Activated T-helper 17 cell treated with anti-CD3 and anti-CD28 coated beads, Interleukin-2, amount 50 U/mL, for 72 hours (primary cell): ENCODE results near the gene SULT1B1. TPM values are rescaled to one million over a fixed set of nuclear protein-coding genes. Genes with fewer than 3 reads are reported as not detected.
"Not testable (repeated sequence)": the region's sequence is repeated elsewhere in the genome, so short reads cannot be mapped to it uniquely, and the experiment has no call there.

Experiments used
- ATAC-seq: fragments of 150-1000 bp; cut with Tn5 transposase; replicated peaks from 2 replicates; pipeline ENCODE4 v1.10.0; 2021; ENCODE audit warnings: mild to moderate bottlenecking, moderate library complexity
- H3K27ac Mint-ChIP-seq: one replicate; pipeline ENCODE4 v1.8.0; 2022; ENCODE audit warnings: mixed read lengths
- H3K27me3 Mint-ChIP-seq: one replicate; pipeline ENCODE4 v1.8.0; 2022; ENCODE audit warnings: mixed read lengths
- H3K36me3 Mint-ChIP-seq: one replicate; pipeline ENCODE4 v1.8.0; 2022; ENCODE audit warnings: low read depth, mild to moderate bottlenecking, mixed read lengths
- H3K4me1 Mint-ChIP-seq: one replicate; pipeline ENCODE4 v1.8.0; 2022; ENCODE audit warnings: mixed read lengths
- H3K4me3 Mint-ChIP-seq: one replicate; pipeline ENCODE4 v1.8.0; 2022; ENCODE audit warnings: mild to moderate bottlenecking, mixed read lengths
- H3K9me3 Mint-ChIP-seq: one replicate; pipeline ENCODE4 v1.8.0; 2022; ENCODE audit warnings: mixed read lengths
- total RNA-seq, 2 donors: library from RNA; stranded (reverse); gene quantifications; one replicate each; pipeline ENCODE4 v1.2.3, GENCODE V29; 2022

SULT1B1 gene
- total RNA-seq = under 1 TPM; 0.45 to 0.52 TPM

GRCh38 chr4:69760455-69760854 lies at the start of gene SULT1B1:
SULT1B1 (minus strand) TSS chr4:69760620; CDS start chr4:69755217, 5,403 bp downstream.
- no peaks in the 10 kb centered on the region for H3K27me3 Mint-ChIP-seq
- peak within 1 kb of the TSS; percentile 86 for H3K27ac Mint-ChIP-seq
- H3K4me3 Mint-ChIP-seq = peak within 1 kb of the TSS; percentile 61
- peaks cover 12% of the 10 kb centered on the region for H3K4me1 Mint-ChIP-seq
- H3K9me3 Mint-ChIP-seq = no peaks in the 10 kb centered on the region
- no peaks in the 10 kb centered on the region for H3K36me3 Mint-ChIP-seq
- ATAC-seq = peak; percentile 93

- H3K9me3 Mint-ChIP-seq = no peaks in the 10 kb centered on the region
- H3K27me3 Mint-ChIP-seq = no peaks in the 10 kb centered on the region
- H3K27ac Mint-ChIP-seq = no peak overlapping the region
- H3K36me3 Mint-ChIP-seq = no peaks in the 10 kb centered on the region
- H3K4me1 Mint-ChIP-seq = no peaks in the 10 kb centered on the region
- H3K4me3 Mint-ChIP-seq = no peak overlapping the region
- no peak for ATAC-seq
These were observed 40.2 kb upstream of the SULT1B1 start for GRCh38 chr4:69800599-69800998.

- Mint-ChIP-seq H3K4me1 (no peaks in the 10 kb centered on the region), H3K9me3 (no peaks in the 10 kb centered on the region), H3K4me3 (no peak overlapping the region), H3K36me3 (no peaks in the 10 kb centered on the region), H3K27me3 (no peaks in the 10 kb centered on the region), H3K27ac (no peak overlapping the region)
- ATAC-seq = no peak
These were observed 38.9 kb upstream of the SULT1B1 start for GRCh38 chr4:69799337-69799736.

GRCh38 chr4:69793732-69794131 lies 33.3 kb upstream of the SULT1B1 start:
- Mint-ChIP-seq H3K27ac (no peak overlapping the region), H3K4me3 (no peak overlapping the region)

GRCh38 chr4:69787879-69788278 lies 27.5 kb upstream of the SULT1B1 start:
- no peak overlapping the region for H3K4me3 Mint-ChIP-seq
- no peaks in the 10 kb centered on the region for H3K36me3 Mint-ChIP-seq
- ATAC-seq = no peak
- H3K9me3 Mint-ChIP-seq = no peaks in the 10 kb centered on the region
- no peaks in the 10 kb centered on the region for H3K27me3 Mint-ChIP-seq
- no peak overlapping the region for H3K27ac Mint-ChIP-seq
- H3K4me1 Mint-ChIP-seq = no peaks in the 10 kb centered on the region

More at GRCh38 chr4:69793732-69794131, 33.3 kb upstream of the SULT1B1 start:
- Mint-ChIP-seq H3K9me3 (no peaks in the 10 kb centered on the region), H3K4me1 (no peaks in the 10 kb centered on the region), H3K36me3 (no peaks in the 10 kb centered on the region), H3K27me3 (no peaks in the 10 kb centered on the region)
- ATAC-seq = no peak

- H3K4me1 Mint-ChIP-seq = no peaks in the 10 kb centered on the region
- no peak overlapping the region for H3K4me3 Mint-ChIP-seq
- no peaks in the 10 kb centered on the region for H3K27me3 Mint-ChIP-seq
- no peak overlapping the region for H3K27ac Mint-ChIP-seq
- ATAC-seq = no peak
- no peaks in the 10 kb centered on the region for H3K9me3 Mint-ChIP-seq
- H3K36me3 Mint-ChIP-seq = no peaks in the 10 kb centered on the region
These were observed 26.1 kb upstream of the SULT1B1 start for GRCh38 chr4:69786547-69786946.

- no peak for ATAC-seq
- H3K4me3 Mint-ChIP-seq = no peak overlapping the region
- no peak overlapping the region for H3K27ac Mint-ChIP-seq
- no peaks in the 10 kb centered on the region for H3K4me1 Mint-ChIP-seq
- no peaks in the 10 kb centered on the region for H3K27me3 Mint-ChIP-seq
- no peaks in the 10 kb centered on the region for H3K9me3 Mint-ChIP-seq
- no peaks in the 10 kb centered on the region for H3K36me3 Mint-ChIP-seq
These were observed 24.9 kb upstream of the SULT1B1 start for GRCh38 chr4:69785211-69785831.

- H3K4me3 Mint-ChIP-seq = no peak overlapping the region
- H3K27ac Mint-ChIP-seq = no peak overlapping the region
- H3K4me1 Mint-ChIP-seq = no peaks in the 10 kb centered on the region
- no peaks in the 10 kb centered on the region for H3K9me3 Mint-ChIP-seq
- no peaks in the 10 kb centered on the region for H3K27me3 Mint-ChIP-seq
- no peak for ATAC-seq
- no peaks in the 10 kb centered on the region for H3K36me3 Mint-ChIP-seq
These were observed 22.4 kb upstream of the SULT1B1 start for GRCh38 chr4:69782651-69783310.

GRCh38 chr4:69781458-69782418 lies 21.3 kb upstream of the SULT1B1 start:
- no peak for ATAC-seq
- Mint-ChIP-seq H3K27me3 (no peaks in the 10 kb centered on the region), H3K27ac (no peak overlapping the region), H3K4me3 (no peak overlapping the region), H3K4me1 (no peaks in the 10 kb centered on the region), H3K9me3 (no peaks in the 10 kb centered on the region), H3K36me3 (no peaks in the 10 kb centered on the region)

GRCh38 chr4:69780141-69780540 lies 19.7 kb upstream of the SULT1B1 start:
- Mint-ChIP-seq H3K27ac (no peak overlapping the region), H3K27me3 (no peaks in the 10 kb centered on the region), H3K4me3 (no peak overlapping the region), H3K4me1 (no peaks in the 10 kb centered on the region), H3K9me3 (no peaks in the 10 kb centered on the region), H3K36me3 (no peaks in the 10 kb centered on the region)
- ATAC-seq = no peak

GRCh38 chr4:69776696-69777095 lies 16.3 kb upstream of the SULT1B1 start:
- H3K36me3 Mint-ChIP-seq = no peaks in the 10 kb centered on the region
- H3K27ac Mint-ChIP-seq = no peak overlapping the region
- H3K4me3 Mint-ChIP-seq = no peak overlapping the region
- no peaks in the 10 kb centered on the region for H3K4me1 Mint-ChIP-seq
- H3K9me3 Mint-ChIP-seq = no peaks in the 10 kb centered on the region
- no peaks in the 10 kb centered on the region for H3K27me3 Mint-ChIP-seq
- no peak for ATAC-seq

GRCh38 chr4:69775321-69775867 lies 15.0 kb upstream of the SULT1B1 start:
- no peak for ATAC-seq
- Mint-ChIP-seq H3K36me3 (no peaks in the 10 kb centered on the region), H3K27ac (no peak overlapping the region), H3K4me1 (no peaks in the 10 kb centered on the region), H3K9me3 (no peaks in the 10 kb centered on the region), H3K4me3 (no peak overlapping the region), H3K27me3 (no peaks in the 10 kb centered on the region)

- H3K4me3 Mint-ChIP-seq = no peak overlapping the region
- no peaks in the 10 kb centered on the region for H3K27me3 Mint-ChIP-seq
- no peaks in the 10 kb centered on the region for H3K4me1 Mint-ChIP-seq
These were observed 13.1 kb upstream of the SULT1B1 start for GRCh38 chr4:69773484-69773883.

GRCh38 chr4:69768554-69768953 lies 8.1 kb upstream of the SULT1B1 start:
- H3K9me3 Mint-ChIP-seq, ATAC-seq, H3K4me3 Mint-ChIP-seq, H3K27ac Mint-ChIP-seq, H3K36me3 Mint-ChIP-seq, H3K4me1 Mint-ChIP-seq, H3K27me3 Mint-ChIP-seq: not testable (repeated sequence)

More at GRCh38 chr4:69773484-69773883, 13.1 kb upstream of the SULT1B1 start:
- H3K9me3 Mint-ChIP-seq = no peaks in the 10 kb centered on the region
- H3K27ac Mint-ChIP-seq = no peak overlapping the region
- no peaks in the 10 kb centered on the region for H3K36me3 Mint-ChIP-seq
- no peak for ATAC-seq
